CD14-positive monocyte (primary cell): ENCODE data around the gene SLC37A2. TPM values are rescaled to one million over a fixed set of nuclear protein-coding genes. Genes with fewer than 3 reads are reported as not detected.

Source experiments
- DNase-seq, 3 donors: peaks; one replicate each; pipeline ENCODE4 v3.0.0-alpha.2; 2011 to 2022
- H2AFZ ChIP-seq: 2 replicates; pipeline ENCODE4 v1.6.0; 2012; ENCODE audit warnings: mild to moderate bottlenecking, low read depth, low read length, inconsistent platforms; ENCODE audit not compliant: insufficient read depth, poor library complexity, severe bottlenecking
- H3K27ac ChIP-seq, 2 donors: 1 replicate in 1 of 2; 2 replicates in 1 of 2; pipeline ENCODE4 v1.5.1; 2012 to 2013; ENCODE audit warnings: low read length in 2 of 2, control low read depth in 1 of 2, inconsistent platforms in 1 of 2, low read depth in 1 of 2, mild to moderate bottlenecking in 1 of 2
- H3K27me3 ChIP-seq, 2 donors: one replicate each; pipeline versions ENCODE4 v1.6.0 to v1.6.1; 2011 to 2013; ENCODE audit warnings: low read length in 2 of 2; ENCODE audit not compliant: control insufficient read depth in 2 of 2, insufficient read depth in 2 of 2
- H3K36me3 ChIP-seq, 2 donors: replicated peaks in 1 of 2; 1 replicate in 1 of 2; 2 replicates in 1 of 2; pipeline versions ENCODE4 v1.5.1 to v1.6.1; 2012 to 2013; ENCODE audit warnings: low read length in 2 of 2, control low read depth in 1 of 2, inconsistent platforms in 1 of 2, mild to moderate bottlenecking in 1 of 2; ENCODE audit not compliant: insufficient read depth in 2 of 2, control insufficient read depth in 1 of 2
- H3K4me1 ChIP-seq, 2 donors: 1 replicate in 1 of 2; 2 replicates in 1 of 2; pipeline versions ENCODE4 v1.5.1 to v1.6.1; 2012 to 2013; ENCODE audit warnings: low read length in 2 of 2, control low read depth in 1 of 2, inconsistent platforms in 1 of 2, mild to moderate bottlenecking in 1 of 2, moderate library complexity in 1 of 2; ENCODE audit not compliant: insufficient read depth in 2 of 2, control insufficient read depth in 1 of 2
- H3K4me2 ChIP-seq: replicated peaks from 2 replicates; pipeline ENCODE3; 2012; ENCODE audit warnings: low read length, moderate library complexity, mild to moderate bottlenecking; ENCODE audit not compliant: poor library complexity, severe bottlenecking; ENCODE audit errors: extremely low read depth
- H3K4me3 ChIP-seq, 3 experiments: fragments of 200-600 bp in 1 of 3; sonication (generic) in 1 of 3; replicated peaks in 1 of 3; 1 replicate in 2 of 3; 2 replicates in 1 of 3; pipeline ENCODE4 v1.5.1; 2011 to 2013; ENCODE audit warnings: low read length in 3 of 3, mild to moderate bottlenecking in 3 of 3, control low read depth in 2 of 3, low read depth in 2 of 3, inconsistent platforms in 1 of 3, moderate library complexity in 1 of 3
- H3K79me2 ChIP-seq: 2 replicates; pipeline ENCODE4 v1.6.0; 2012; ENCODE audit warnings: mild to moderate bottlenecking, control low read depth, inconsistent platforms, low read length, moderate library complexity; ENCODE audit not compliant: insufficient read depth
- H3K9ac ChIP-seq: 2 replicates; pipeline ENCODE4 v1.6.0; 2017; ENCODE audit warnings: low read length, mild to moderate bottlenecking; ENCODE audit not compliant: insufficient read depth, poor library complexity, severe bottlenecking
- H3K9me3 ChIP-seq, 2 donors: replicated peaks in 1 of 2; 1 replicate in 1 of 2; 2 replicates in 1 of 2; pipeline versions ENCODE4 v1.5.1 to v1.6.1; 2012 to 2013; ENCODE audit warnings: low read length in 2 of 2, control low read depth in 1 of 2; ENCODE audit not compliant: control insufficient read depth in 1 of 2, insufficient read depth in 1 of 2
- H4K20me1 ChIP-seq: 2 replicates; pipeline ENCODE4 v1.6.0; 2012; ENCODE audit warnings: mild to moderate bottlenecking, low read length, control low read depth, moderate library complexity; ENCODE audit not compliant: insufficient read depth
- H3K27ac Mint-ChIP-seq, 7 donors: one replicate each; pipeline ENCODE4 v1.8.0; 2020; ENCODE audit warnings: mild to moderate bottlenecking in 7 of 7, mixed read lengths in 7 of 7, moderate library complexity in 6 of 7, inconsistent platforms in 2 of 7
- H3K27me3 Mint-ChIP-seq, 3 donors: one replicate each; pipeline ENCODE4 v1.8.0; 2021 to 2022; ENCODE audit warnings: low read depth in 3 of 3, mild to moderate bottlenecking in 3 of 3, mixed read lengths in 3 of 3, moderate library complexity in 3 of 3, inconsistent platforms in 1 of 3
- H3K36me3 Mint-ChIP-seq, 2 donors: one replicate each; pipeline ENCODE4 v1.8.0; 2020; ENCODE audit warnings: mixed read lengths in 2 of 2, inconsistent platforms in 1 of 2, mild to moderate bottlenecking in 1 of 2
- H3K4me1 Mint-ChIP-seq: one replicate; pipeline ENCODE4 v1.8.0; 2020; ENCODE audit warnings: mild to moderate bottlenecking, mixed read lengths
- H3K4me3 Mint-ChIP-seq, 2 donors: one replicate each; pipeline ENCODE4 v1.8.0; 2020; ENCODE audit warnings: mild to moderate bottlenecking in 2 of 2, mixed read lengths in 2 of 2, moderate library complexity in 1 of 2
- H3K9me3 Mint-ChIP-seq, 7 donors: one replicate each; pipeline ENCODE4 v1.8.0; 2020 to 2022; ENCODE audit warnings: mixed read lengths in 7 of 7, mild to moderate bottlenecking in 6 of 7, moderate library complexity in 6 of 7, inconsistent platforms in 2 of 7
- CTCF ChIP-seq: fragments of 200-600 bp; IDR thresholded peaks from one replicate; pipeline ENCODE4 v1.8.0; 2022; ENCODE audit warnings: antibody characterized with exemption, mild to moderate bottlenecking
- WGBS: methylation state at CpG from one replicate; pipeline ENCODE4 v1.1.5; 2013; ENCODE audit warnings: missing lambda C conversion rate; ENCODE audit not compliant: insufficient coverage; 5-methylcytosine and 5-hydroxymethylcytosine counted together
- intact Hi-C, 2 donors: fragments of 100-400 bp; cut with micrococcal nuclease; formaldehyde crosslinking; loops; one replicate each; pipeline versions ENCODE4 v1.15.0 to v1.15.1; 2023
- polyA plus RNA-seq, 3 donors: library from polyadenylated mRNA; depleted of rRNA in 1 of 3; unstranded in 2 of 3; stranded (reverse) in 1 of 3; fragments of 300-500 nt in 2 of 3; fragments of >200 nt in 1 of 3; fragmentation: Illumina TruSeq in 2 of 3; gene quantifications; 1 replicate in 2 of 3; 2 replicates in 1 of 3; pipeline ENCODE4 v1.2.3, GENCODE V29; 2012 to 2021

SLC37A2 gene
- polyA plus RNA-seq, 3 donors: 70.8 to 81.5 (median 78.9) TPM

- peaks cover 88 to 96% of the 10 kb centered on the region in 2 donors for H3K4me1 ChIP-seq
These were observed 6.7 kb downstream of the SLC37A2 start for GRCh38 chr11:125069796-125070195.

GRCh38 chr11:125070699-125071254, 7.7 kb downstream of the SLC37A2 start:
- Histone ChIP-seq H3K27ac (peak overlapping the region; percentile 98 to 99), H4K20me1 (no peaks in the 10 kb centered on the region), H3K9ac (peak overlapping the region; percentile 68), H3K79me2 (peaks cover 62% of the 10 kb centered on the region), H3K36me3 (peaks cover 0 to 10% of the 10 kb centered on the region in 2 donors), H3K27me3 (no peaks in the 10 kb centered on the region), H2AFZ (peak overlapping the region; percentile 43), H3K4me2 (peak overlapping the region; percentile 42), H3K4me3 (peak overlapping the region in 1 of 3 experiments; percentile 33), H3K4me1 (peaks cover 90 to 96% of the 10 kb centered on the region in 2 donors), H3K9me3 (no peaks in the 10 kb centered on the region)
- Mint-ChIP-seq H3K4me1 (peaks cover 90% of the 10 kb centered on the region), H3K27me3 (peaks cover 0 to 5% (median 5%) of the 10 kb centered on the region in 3 donors), H3K36me3 (peaks cover 30 to 51% of the 10 kb centered on the region in 2 donors), H3K9me3 (peaks cover 0 to 2% (median 0%) of the 10 kb centered on the region in 7 donors), H3K4me3 (peak overlapping the region; percentile 6 to 76), H3K27ac (peak overlapping the region; percentile 99 to 100 (median 99))
- WGBS: 17% methylated on average over 2 of the region's 7 CpGs
- TF ChIP-seq CTCF: no peak
- DNase-seq: peak; percentile 97 to 99 (median 98)
- intact Hi-C loops: loop anchor here in 1 of 2 donors (5.0 kb wide), 1 partner anchor 42 kb away; the partner anchor contains the start of gene TMEM218

More at GRCh38 chr11:125069796-125070195, 6.7 kb downstream of the SLC37A2 start:
- TF ChIP-seq CTCF: no peak
- Histone ChIP-seq H3K27me3 (no peaks in the 10 kb centered on the region), H3K4me3 (peak overlapping the region in 1 of 3 experiments; percentile 33), H3K9me3 (no peaks in the 10 kb centered on the region), H2AFZ (peak overlapping the region; percentile 43), H3K27ac (peak overlapping the region; percentile 98 to 99), H4K20me1 (no peaks in the 10 kb centered on the region), H3K36me3 (peaks cover 0 to 10% of the 10 kb centered on the region in 2 donors), H3K9ac (peak overlapping the region; percentile 68), H3K4me2 (peak overlapping the region; percentile 42), H3K79me2 (peaks cover 71% of the 10 kb centered on the region)
- Mint-ChIP-seq H3K4me3 (peak overlapping the region; percentile 24 to 73), H3K36me3 (peaks cover 33 to 48% of the 10 kb centered on the region in 2 donors), H3K4me1 (peaks cover 90% of the 10 kb centered on the region), H3K9me3 (peaks cover 0 to 2% (median 0%) of the 10 kb centered on the region in 7 donors), H3K27ac (peak overlapping the region; percentile 99 to 100 (median 99)), H3K27me3 (peaks cover 0 to 5% (median 4%) of the 10 kb centered on the region in 3 donors)
- WGBS: 33% methylated on average over 3 of the region's 5 CpGs
- intact Hi-C loops: loop anchor here (5.0 to 10.0 kb wide), 2 partner anchors 43 to 115 kb away; partner anchors contain the start of genes CCDC15 (in 1 of the 2) and TMEM218 (in 1 of the 2)
- DNase-seq: peak; percentile 34 to 62 (median 42)
